K562 (cell line): Measurements from ENCODE around the gene RPL38. TPM values are rescaled to one million over a fixed set of nuclear protein-coding genes. Genes with fewer than 3 reads are reported as not detected.

Experiments
- ATAC-seq: fragments of 200-7000 bp; cut with Tn5 transposase; 3 replicates; pipeline ENCODE4 v1.9.1; 2020; ENCODE audit warnings: moderate library complexity
- BruUV-seq: library from RNA; stranded (reverse); fragments of 400-500 nt; replicated peaks from 2 replicates; lab custom pipeline; 2021; lab: Mats Ljungman, UMichigan
- CTCF ChIA-PET: fragments of 300-600 bp; formaldehyde crosslinking; extraction: SDS; loops from one replicate; lab custom pipeline; 2021; ENCODE audit warnings: low intra/inter-chr PET ratio; lab: Yijun Ruan, JAX
- POLR2A ChIA-PET: fragments of 300-600, 350-650 bp; sonication (Branson Sonifier 250); formaldehyde crosslinking; extraction: SDS; loops from one replicate; lab custom pipeline; 2021; ENCODE audit warnings: antibody characterized with exemption, inconsistent platforms; lab: Yijun Ruan, JAX
- DNase-seq, 4 experiments: peaks; one replicate each; pipeline versions ENCODE4 v3.0.0 to v3.0.0-alpha.2; 2011 to 2018; ENCODE audit warnings: low spot score in 3 of 4, mixed read lengths in 3 of 4; ENCODE audit errors: extremely low read depth in 1 of 4
- FAIRE-seq: peaks from 2 replicates; lab custom pipeline; 2011; peaks lifted over from hg19 to GRCh38; lab: Jason Lieb, UNC
- H2AFZ ChIP-seq: 2 replicates; pipeline ENCODE4 v1.6.0; 2011; ENCODE audit warnings: low read depth, low read length, control low read depth, inconsistent platforms
- H3K27ac ChIP-seq: fragments of 200-600 bp; 3 replicates; pipeline ENCODE4 v1.8.0; 2011; ENCODE audit warnings: low read depth, mild to moderate bottlenecking, control low read depth, inconsistent platforms, low read length, moderate library complexity, mixed read lengths; ENCODE audit errors: extremely low read depth
- H3K27me3 ChIP-seq, 2 experiments: fragments of 300-600 bp in 1 of 2; 2 replicates in 1 of 2; 3 replicates in 1 of 2; pipeline versions ENCODE4 v1.6.0 to v1.8.0; 2011; ENCODE audit warnings: inconsistent platforms in 2 of 2, low read length in 2 of 2, mild to moderate bottlenecking in 1 of 2, mixed read lengths in 1 of 2, moderate library complexity in 1 of 2; ENCODE audit not compliant: control insufficient read depth in 2 of 2, insufficient read depth in 2 of 2
- H3K36me3 ChIP-seq: fragments of 300-600 bp; 3 replicates; pipeline ENCODE4 v1.8.0; 2011; ENCODE audit warnings: mild to moderate bottlenecking, low read length, inconsistent platforms; ENCODE audit not compliant: control insufficient read depth, insufficient read depth
- H3K4me1 ChIP-seq, 2 experiments: fragments of 200-600 bp in 1 of 2; replicated peaks in 1 of 2; 2 replicates in 1 of 2; 3 replicates in 1 of 2; pipeline versions ENCODE4 v1.5.1 to v1.8.0; 2011; ENCODE audit warnings: inconsistent platforms in 2 of 2, low read length in 2 of 2, mild to moderate bottlenecking in 1 of 2, mixed read lengths in 1 of 2, moderate library complexity in 1 of 2; ENCODE audit not compliant: control insufficient read depth in 2 of 2, insufficient read depth in 2 of 2
- H3K4me2 ChIP-seq: 2 replicates; pipeline ENCODE4 v1.6.1; 2011; ENCODE audit warnings: low read length, control low read depth, inconsistent platforms, mixed read lengths; ENCODE audit not compliant: insufficient read depth
- H3K4me3 ChIP-seq: fragments of 200-600 bp; sonication (generic), shearing (Covaris generic); 2 replicates; pipeline ENCODE4 v1.5.1; 2016; ENCODE audit warnings: control low read depth, inconsistent platforms
- H3K79me2 ChIP-seq: fragments of 200-600 bp; 3 replicates; pipeline ENCODE4 v1.8.0; 2011; ENCODE audit warnings: low read length, inconsistent platforms; ENCODE audit not compliant: control insufficient read depth, insufficient read depth
- H3K9ac ChIP-seq, 2 experiments: 2 replicates each; pipeline versions ENCODE4 v1.6.0 to v1.6.1; 2011; ENCODE audit warnings: low read depth in 2 of 2, low read length in 2 of 2, control low read depth in 1 of 2, inconsistent platforms in 1 of 2, mild to moderate bottlenecking in 1 of 2, mixed read lengths in 1 of 2; ENCODE audit not compliant: insufficient read depth in 1 of 2
- H3K9me1 ChIP-seq: one replicate; pipeline ENCODE4 v1.6.0; 2011; ENCODE audit warnings: inconsistent platforms, mild to moderate bottlenecking, low read length, moderate library complexity; ENCODE audit not compliant: control insufficient read depth, insufficient read depth
- H3K9me3 ChIP-seq: replicated peaks from 2 replicates; pipeline ENCODE4 v1.5.1; 2011; ENCODE audit warnings: low read depth, low read length, inconsistent platforms; ENCODE audit not compliant: control insufficient read depth, insufficient read depth
- H4K20me1 ChIP-seq: replicated peaks from 2 replicates; pipeline ENCODE4 v1.6.1; 2011; ENCODE audit warnings: low read length, inconsistent platforms, mixed read lengths; ENCODE audit not compliant: control insufficient read depth, insufficient read depth
- FOXK1 ChIP-seq: sonication (generic); formaldehyde crosslinking; IDR thresholded peaks from 2 replicates; pipeline ENCODE4 v1.8.0; 2022; ENCODE audit warnings: missing genetic modification reagents, mild to moderate bottlenecking, borderline replicate concordance
- FOXM1 ChIP-seq, 2 experiments: fragments of 450-650 bp in 1 of 2; sonication (generic) in 1 of 2; formaldehyde crosslinking in 1 of 2; IDR thresholded peaks; 2 replicates each; pipeline versions ENCODE4 v1.6.1 to v1.9.0; 2017 to 2022; ENCODE audit warnings: low read depth in 2 of 2, mild to moderate bottlenecking in 2 of 2, missing genetic modification reagents in 1 of 2, moderate library complexity in 1 of 2
- JUN ChIP-seq, 2 experiments: sonication (generic) in 1 of 2; formaldehyde crosslinking in 1 of 2; IDR thresholded peaks; 2 replicates each; pipeline versions ENCODE4 v1.6.1 to v1.8.0; 2012 to 2022; ENCODE audit warnings: borderline replicate concordance in 2 of 2, mild to moderate bottlenecking in 2 of 2, improper control_type of control experiment in 1 of 2, low read depth in 1 of 2, low read length in 1 of 2, missing genetic modification reagents in 1 of 2
- KAT7 ChIP-seq: sonication (generic); formaldehyde crosslinking; IDR thresholded peaks from 2 replicates; pipeline ENCODE4 v1.8.0; 2022; ENCODE audit warnings: missing genetic modification reagents, mild to moderate bottlenecking, borderline replicate concordance
- MAX ChIP-seq: sonication (generic); formaldehyde crosslinking; IDR thresholded peaks from 2 replicates; pipeline ENCODE4 v1.9.0; 2022; ENCODE audit warnings: mild to moderate bottlenecking, missing genetic modification reagents
- MECOM ChIP-seq: fragments of 250-450 bp; sonication (Bioruptor Pico); IDR thresholded peaks from 2 replicates; pipeline ENCODE4 v1.8.0; 2022; ENCODE audit warnings: inconsistent platforms
- PPARD ChIP-seq: fragments of 250-450 bp; sonication (Bioruptor Pico); IDR thresholded peaks from 2 replicates; pipeline ENCODE4 v1.8.0; 2022; ENCODE audit warnings: inconsistent platforms, mild to moderate bottlenecking, moderate library complexity
- PTBP1 ChIP-seq: fragments of 200-400 bp; formaldehyde crosslinking; IDR thresholded peaks from 2 replicates; pipeline ENCODE4 v1.6.1; 2017; ENCODE audit warnings: low read depth, low read length
- SAP30 ChIP-seq: fragments of 200-600 bp; sonication (generic); IDR thresholded peaks from 2 replicates; pipeline ENCODE4 v1.6.1; 2012; ENCODE audit warnings: borderline replicate concordance, low read depth, mild to moderate bottlenecking, moderate library complexity, low read length, control low read depth, inconsistent platforms; ENCODE audit not compliant: insufficient read depth, poor library complexity, severe bottlenecking
- ZNF239 ChIP-seq: fragments of 250-450 bp; sonication (Bioruptor Pico); IDR thresholded peaks from 2 replicates; pipeline ENCODE4 v1.4.0; 2020; ENCODE audit warnings: mild to moderate bottlenecking
- ZNF263 ChIP-seq: sonication (generic); formaldehyde crosslinking; IDR thresholded peaks from 2 replicates; pipeline ENCODE4 v1.8.0; 2022; ENCODE audit warnings: mild to moderate bottlenecking, missing genetic modification reagents, borderline replicate concordance
- ZNF274 ChIP-seq: IDR thresholded peaks from 2 replicates; pipeline ENCODE4 v1.6.1; 2011; ENCODE audit warnings: low read depth, mild to moderate bottlenecking, low read length, moderate library complexity, borderline replicate concordance
- ZNF696 ChIP-seq: fragments of 250-450 bp; sonication (Bioruptor Pico); conservative IDR thresholded peaks from 2 replicates; pipeline ENCODE4 v1.4.0; 2020; ENCODE audit warnings: mild to moderate bottlenecking, moderate library complexity
- WGBS: fragments of 100-300 bp; shearing (Covaris generic); methylation state at CpG from one replicate; pipeline ENCODE4 v1.1.6; 2016; ENCODE audit warnings: low coverage, mixed read lengths; ENCODE audit not compliant: insufficient coverage; ENCODE audit errors: missing lambda C conversion rate; 5-methylcytosine and 5-hydroxymethylcytosine counted together
- in situ Hi-C: fragments of 300-500 bp; cut with MboI; formaldehyde crosslinking; loops from 4 replicates; pipeline ENCODE4 v1.15.0; 2018; ENCODE audit warnings: inconsistent platforms, mixed read lengths
- intact Hi-C: fragments of 100-400 bp; cut with micrococcal nuclease; formaldehyde crosslinking; loops from 2 replicates; pipeline ENCODE4 v1.14.2; 2022
- polyA plus RNA-seq, 8 experiments: library from polyadenylated mRNA; depleted of rRNA in 4 of 8; stranded (reverse) in 5 of 8; unstranded in 3 of 8; fragments of >200 nt; fragmentation: Nextera tagmentation in 2 of 8; fragmentation: Illumina TruSeq in 1 of 8; extraction: Ambion mirVana in 2 of 8; extraction: Trizol in 1 of 8; gene quantifications; 2 replicates each; pipeline versions ENCODE4 v1.2.1 to v1.2.3, GENCODE V29; 2011 to 2014; ENCODE audit warnings: inconsistent platforms in 1 of 8, missing spikeins in 1 of 8
- total RNA-seq, 7 experiments: library from RNA; depleted of rRNA in 6 of 7; stranded (reverse); fragments of >200 nt in 6 of 7; fragmentation: Illumina TruSeq in 2 of 7; extraction: Trizol in 2 of 7; gene quantifications; 2 replicates each; pipeline versions ENCODE4 v1.2.1 to v1.2.3, GENCODE V29; 2011 to 2021; ENCODE audit warnings: low replicate concordance in 1 of 7

RPL38 gene
- total and polyA plus RNA-seq, 9 of the 15 experiments (the other 6 are each of a cell fraction or from before 2014, with no cell fraction given), result 1,224 to 3,864 (median 1,939) TPM

GRCh38 chr17:74239172-74239571 lies 35.7 kb downstream of the RPL38 start (continued):
- TF ChIP-seq SAP30 (no peak), ZNF263 (CRISPR knock-in tag) (peak; percentile 66; the same call in 1 of the 2 replicates), MAX (CRISPR knock-in tag) (peak; percentile 47)

GRCh38 chr17:74240618-74241205 lies 37.2 kb downstream of the RPL38 start:
- peaks cover 0 to 16% of the 10 kb centered on the region in 2 experiments; a peak in 2 of 5 replicates for H3K27me3 ChIP-seq
- no peak overlapping the region for H3K4me3 ChIP-seq
- no peak overlapping the region for H3K27ac ChIP-seq
- intact Hi-C loops, result no loop called here
- FAIRE-seq (no peak), DNase-seq (no peak), ATAC-seq (no peak)
- no peak overlapping the region for H3K4me2 ChIP-seq
- H3K9me1 ChIP-seq, result no peaks in the 10 kb centered on the region
- no peaks in the 10 kb centered on the region for H3K9me3 ChIP-seq
- no TSS peak for BruUV-seq
- ChIA-PET CTCF (no interaction called here), POLR2A (interaction anchor here (0.6 to 1.0 kb wide), 3 partner anchors 9 to 48 kb away, joined by 3 to 4 read pairs (median 3); no protein-coding TSS in a partner anchor)
- H3K9ac ChIP-seq, result no peak overlapping the region
- 12% methylated on average over 10 of the region's 11 CpGs for WGBS
- H3K36me3 ChIP-seq, result no peaks in the 10 kb centered on the region
- in situ Hi-C loops, result no loop called here
- H3K4me1 ChIP-seq, result peaks cover 0 to 15% of the 10 kb centered on the region in 2 experiments; a peak in 2 of 5 replicates
- TF ChIP-seq JUN (IDR thresholded peaks at IDR 0.05; ENCODE audit: borderline replicate concordance, low read depth, low read length) (no peak), JUN (CRISPR knock-in tag; IDR thresholded peaks at IDR 0.05; ENCODE audit: borderline replicate concordance) (no peak), PPARD (CRISPR knock-in tag) (no peak), ZNF274 (no peak), PTBP1 (no peak), ZNF239 (no peak), MECOM (CRISPR knock-in tag) (no peak), FOXK1 (CRISPR knock-in tag) (no peak), KAT7 (no peak), ZNF696 (CRISPR knock-in tag) (no peak), FOXM1 (IDR thresholded peaks at IDR 0.05; ENCODE audit: low read depth) (no peak), FOXM1 (CRISPR knock-in tag; IDR thresholded peaks at IDR 0.05; ENCODE audit: low read depth) (no peak)
- no peaks in the 10 kb centered on the region for H3K79me2 ChIP-seq
- H2AFZ ChIP-seq, result no peak overlapping the region
- no peaks in the 10 kb centered on the region for H4K20me1 ChIP-seq
